Stimulated activated CD8-positive, alpha-beta memory T cell treated with anti-CD3 and anti-CD28 coated beads, Interleukin-12 subunit alpha, Interleukin-12 subunit beta, amount 100 ng/mL, for 4 hours (primary cell): ENCODE measurements around the gene SIGLEC8.
"Not testable (repeated sequence)": the region's sequence is repeated elsewhere in the genome, so short reads cannot be mapped to it uniquely, and the experiment has no call there.

Experiments
- DNase-seq: peaks from one replicate; pipeline ENCODE4 v3.0.0-alpha.2; 2020; ENCODE audit warnings: low read depth

Gene SIGLEC8

GRCh38 chr19:51473009-51473707 lies 14.9 kb upstream of the SIGLEC8 start:
- DNase-seq: peak; percentile 65

DNA sequence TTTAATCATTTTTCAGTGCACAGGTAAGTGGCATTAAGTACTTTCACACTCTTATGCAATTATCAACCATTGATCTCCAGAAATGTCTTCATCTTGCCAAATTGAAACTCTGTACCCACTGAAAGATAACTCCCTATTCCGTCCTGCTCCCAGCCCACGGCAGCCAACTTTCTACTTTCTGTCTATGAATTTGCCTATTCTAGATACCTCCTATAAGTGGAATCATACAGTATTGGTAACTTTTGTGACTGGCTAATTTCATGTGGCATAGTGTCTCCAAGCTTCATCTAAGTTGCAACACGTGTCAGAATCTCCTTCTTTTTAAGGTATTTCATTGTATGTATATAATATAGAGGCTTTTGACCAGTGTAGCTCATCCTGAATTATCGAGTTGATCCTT lies 14.4 kb upstream of the SIGLEC8 start:
- DNase-seq: no peak

GRCh38 chr19:51471527-51471926 lies 13.3 kb upstream of the SIGLEC8 start:
- no peak for DNase-seq

DNA sequence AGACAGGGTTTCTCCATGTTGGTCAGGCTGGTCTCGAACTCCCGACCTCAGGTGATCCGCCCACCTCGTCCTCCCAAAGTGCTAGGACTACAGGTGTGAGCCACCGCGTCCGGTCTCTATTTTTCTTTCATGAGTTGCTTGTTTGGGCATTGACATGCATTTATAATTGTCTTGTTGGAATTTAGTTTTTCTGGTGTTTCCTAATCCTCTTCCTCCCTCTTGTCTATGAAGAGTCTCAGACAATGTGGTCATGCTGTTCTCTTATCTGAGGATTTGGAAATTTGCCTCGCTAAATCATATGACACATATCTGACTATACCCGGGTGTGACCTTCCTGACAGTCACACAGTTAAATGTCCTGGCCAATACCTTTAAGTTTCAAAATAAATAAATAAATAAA lies 12.7 kb upstream of the SIGLEC8 start:
- no peak for DNase-seq

- no peak for DNase-seq
Measured at GRCh38 chr19:51469629-51470028, 11.4 kb upstream of the SIGLEC8 start.

- no peak for DNase-seq
Measured at GRCh38 chr19:51469162-51469561, 10.9 kb upstream of the SIGLEC8 start.

GRCh38 chr19:51468545-51468920 lies 10.3 kb upstream of the SIGLEC8 start:
- no peak for DNase-seq

GRCh38 chr19:51467864-51468544 lies 9.8 kb upstream of the SIGLEC8 start:
- DNase-seq: no peak

DNA sequence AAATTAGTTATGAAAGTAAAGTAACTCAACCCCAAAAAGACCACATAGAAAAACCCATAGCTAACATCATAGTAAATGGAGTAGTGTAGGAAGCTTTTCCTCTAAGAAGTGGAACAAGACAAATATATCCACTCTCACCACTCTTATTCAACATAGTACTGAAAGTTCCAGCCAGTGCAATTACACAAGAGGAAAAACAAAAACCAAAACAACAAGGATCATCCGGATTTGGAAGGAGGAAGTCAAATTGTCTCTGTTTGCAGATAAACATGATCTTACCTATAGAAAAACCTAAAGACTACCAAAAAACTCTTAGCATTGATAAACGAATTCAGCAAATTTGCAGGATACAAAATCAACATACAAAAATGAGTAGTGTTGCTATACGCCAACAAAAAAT lies 8.5 kb upstream of the SIGLEC8 start:
- no peak for DNase-seq

GRCh38 chr19:51463976-51464581 lies 5.8 kb upstream of the SIGLEC8 start:
- DNase-seq: not testable (repeated sequence)

DNA sequence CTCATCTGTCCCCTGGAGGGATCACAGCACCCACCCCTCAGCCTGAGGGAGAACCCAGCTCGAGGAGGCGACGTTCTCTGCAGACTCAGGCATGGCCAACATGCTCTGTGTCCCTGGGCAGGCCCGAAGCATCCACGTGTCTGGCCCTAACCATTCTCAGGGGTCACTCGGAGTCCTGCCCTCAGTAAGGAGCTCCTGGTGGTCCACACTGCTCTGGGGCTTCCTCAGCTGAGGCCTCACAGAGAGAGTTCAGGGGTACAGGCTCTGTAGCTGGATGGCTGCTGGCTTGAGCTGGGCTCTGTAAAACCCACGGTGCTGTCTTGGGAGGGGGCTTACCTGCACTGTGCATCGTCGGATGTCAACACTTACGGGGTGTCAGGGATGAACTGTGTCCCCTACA lies 4.4 kb upstream of the SIGLEC8 start:
- no peak for DNase-seq

- DNase-seq: no peak
Measured at GRCh38 chr19:51462276-51462675, 4.0 kb upstream of the SIGLEC8 start.

GRCh38 chr19:51461723-51462161 lies 3.5 kb upstream of the SIGLEC8 start:
- no peak for DNase-seq

DNA sequence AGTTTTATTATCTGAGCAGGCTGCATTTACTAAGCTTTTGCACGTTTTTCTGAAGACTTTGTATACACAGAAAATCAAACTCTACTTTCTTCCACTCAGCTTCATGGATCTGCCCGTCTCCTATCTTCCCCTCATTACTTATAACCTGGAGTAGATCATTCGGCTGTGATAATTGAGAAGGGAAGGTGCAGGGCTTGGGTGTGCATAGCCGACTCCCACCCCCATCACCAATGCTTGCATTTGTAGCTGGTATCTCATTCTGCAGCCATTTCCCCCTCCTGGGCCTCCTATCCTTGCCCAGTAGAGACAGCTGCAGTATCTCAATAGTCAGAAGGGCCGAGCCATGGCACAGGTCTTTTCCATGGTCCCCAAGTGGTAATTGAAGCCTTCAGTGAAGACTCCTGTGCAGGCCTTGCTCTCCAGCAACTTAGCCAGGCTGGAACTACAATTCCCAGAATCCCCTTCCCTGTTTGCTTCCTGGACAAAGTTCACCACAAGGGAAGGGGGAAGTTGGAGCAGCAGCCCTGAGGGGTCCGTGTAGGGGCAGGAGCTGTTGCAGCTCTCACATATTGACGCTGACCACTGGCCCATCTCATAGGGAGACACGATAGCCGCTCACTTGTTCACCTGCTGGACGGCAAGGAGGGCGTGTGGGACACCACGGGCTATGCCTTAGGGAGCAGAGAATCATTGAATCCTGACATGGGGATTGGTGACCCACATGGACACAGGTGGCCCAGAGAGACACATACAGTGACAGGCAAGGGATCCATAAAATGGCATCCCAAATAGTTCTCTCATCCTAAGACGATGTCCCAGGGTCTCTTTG lies 2.1 kb upstream of the SIGLEC8 start:
- DNase-seq: no peak

- DNase-seq: no peak
Measured at GRCh38 chr19:51458899-51459505, 748 bp upstream of the SIGLEC8 start.

GRCh38 chr19:51457351-51458013 lies 772 bp downstream of the SIGLEC8 start:
- no peak for DNase-seq

- no peak for DNase-seq
Measured at GRCh38 chr19:51456541-51457290, 1.5 kb downstream of the SIGLEC8 start.

DNA sequence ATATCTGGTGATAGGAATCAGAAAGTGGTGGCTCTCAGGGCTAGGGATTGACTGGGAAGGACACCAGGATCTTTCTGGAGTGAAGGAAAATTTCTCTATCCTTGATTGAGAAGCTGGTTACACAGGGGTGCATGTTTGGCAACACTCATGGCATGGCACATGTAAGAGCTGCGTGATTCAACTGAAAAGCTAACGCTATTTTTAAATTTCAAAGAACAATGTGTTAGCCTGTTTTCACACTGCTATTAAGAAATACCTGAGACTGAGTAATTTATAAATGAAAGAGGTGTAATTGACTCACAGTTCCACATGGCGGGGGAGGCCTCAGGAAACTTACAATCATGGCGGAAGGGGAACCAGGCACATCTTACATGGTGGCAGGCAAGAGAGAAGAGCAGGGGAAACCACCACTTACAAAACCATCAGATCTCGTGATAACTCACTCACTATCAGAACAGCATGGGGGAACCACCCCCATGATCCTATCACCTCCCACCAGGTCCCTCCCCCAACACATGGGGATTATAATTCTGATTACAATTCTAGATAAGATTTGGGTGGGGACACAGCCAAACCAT lies 7.4 kb downstream of the SIGLEC8 start:
- DNase-seq: no peak

DNA sequence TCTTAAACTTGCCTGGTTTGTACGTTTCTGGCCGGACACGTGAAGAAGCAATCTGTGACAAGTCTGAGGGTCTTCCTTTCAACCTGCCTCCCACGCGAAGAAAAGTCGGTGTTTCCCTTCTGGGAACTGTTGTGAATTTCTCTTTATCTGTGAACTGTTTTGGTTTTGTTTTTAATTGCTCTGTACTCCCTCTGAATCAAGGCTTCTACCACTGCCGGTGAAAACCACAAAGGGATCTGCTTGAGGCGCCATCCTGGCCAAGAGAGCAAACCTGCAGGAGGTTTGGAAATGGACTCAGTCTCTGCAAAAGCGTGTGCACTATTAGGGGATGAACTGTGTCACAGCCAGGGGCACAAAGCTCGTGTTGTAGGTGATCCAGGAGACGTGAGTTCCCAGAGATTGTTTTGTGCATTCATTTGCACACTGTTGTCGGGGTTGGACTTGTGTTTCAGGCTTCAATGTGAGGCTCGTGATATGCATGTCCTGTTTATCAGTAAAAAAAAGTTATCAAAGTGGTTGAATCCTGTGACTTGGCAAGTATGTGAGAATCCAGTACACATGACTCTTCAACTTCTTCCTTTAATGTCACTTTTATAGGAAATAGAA lies 9.7 kb downstream of the SIGLEC8 start:
- DNase-seq: no peak

DNA sequence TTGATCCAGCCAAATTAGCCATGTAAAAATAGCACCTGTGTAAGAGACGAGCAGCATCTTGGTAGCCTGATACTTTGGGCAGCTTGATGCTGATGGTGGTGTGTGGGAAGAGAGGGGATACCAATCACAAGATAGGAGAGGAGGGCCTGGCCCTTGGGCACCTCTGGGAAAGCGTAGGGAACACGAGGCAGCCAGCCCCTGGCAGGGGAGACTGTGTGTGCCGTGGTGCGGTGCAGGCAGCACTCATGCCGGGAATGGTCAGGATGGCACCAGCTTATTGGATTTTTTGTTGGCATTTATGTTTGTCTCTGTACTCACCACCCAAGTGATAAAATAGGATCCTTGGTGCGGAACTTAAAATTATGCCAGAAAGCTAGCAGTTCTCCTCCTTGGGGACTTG lies 10.2 kb downstream of the SIGLEC8 start:
- no peak for DNase-seq
